GM12864 (cell line): ENCODE measurements around the gene TACR1.
"Not testable (repeated sequence)": the region's sequence is repeated elsewhere in the genome, so short reads cannot be mapped to it uniquely, and the experiment has no call there.

ENCODE experiments used
- DNase-seq: peaks from one replicate; pipeline ENCODE4 v3.0.0-alpha.2; 2011; ENCODE audit warnings: low read depth
- H3K4me3 ChIP-seq: 2 replicates; pipeline ENCODE4 v1.5.1; 2011; ENCODE audit warnings: mild to moderate bottlenecking, low read depth, low read length, control low read depth
- TF ChIP-seq, protein P1 (sequence below): IDR thresholded peaks from 2 replicates; pipeline ENCODE4 v1.5.1; 2011; ENCODE audit warnings: low read depth, mild to moderate bottlenecking, moderate library complexity, low read length, control low read depth, inconsistent platforms; ENCODE audit errors: missing control alignments

TACR1 gene

GRCh38 chr2:75180476-75180875 lies 18.8 kb downstream of the TACR1 start:
- TF ChIP-seq, protein P1, sequence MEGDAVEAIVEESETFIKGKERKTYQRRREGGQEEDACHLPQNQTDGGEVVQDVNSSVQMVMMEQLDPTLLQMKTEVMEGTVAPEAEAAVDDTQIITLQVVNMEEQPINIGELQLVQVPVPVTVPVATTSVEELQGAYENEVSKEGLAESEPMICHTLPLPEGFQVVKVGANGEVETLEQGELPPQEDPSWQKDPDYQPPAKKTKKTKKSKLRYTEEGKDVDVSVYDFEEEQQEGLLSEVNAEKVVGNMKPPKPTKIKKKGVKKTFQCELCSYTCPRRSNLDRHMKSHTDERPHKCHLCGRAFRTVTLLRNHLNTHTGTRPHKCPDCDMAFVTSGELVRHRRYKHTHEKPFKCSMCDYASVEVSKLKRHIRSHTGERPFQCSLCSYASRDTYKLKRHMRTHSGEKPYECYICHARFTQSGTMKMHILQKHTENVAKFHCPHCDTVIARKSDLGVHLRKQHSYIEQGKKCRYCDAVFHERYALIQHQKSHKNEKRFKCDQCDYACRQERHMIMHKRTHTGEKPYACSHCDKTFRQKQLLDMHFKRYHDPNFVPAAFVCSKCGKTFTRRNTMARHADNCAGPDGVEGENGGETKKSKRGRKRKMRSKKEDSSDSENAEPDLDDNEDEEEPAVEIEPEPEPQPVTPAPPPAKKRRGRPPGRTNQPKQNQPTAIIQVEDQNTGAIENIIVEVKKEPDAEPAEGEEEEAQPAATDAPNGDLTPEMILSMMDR = no peak
- DNase-seq = no peak
- no peak overlapping the region for H3K4me3 ChIP-seq

DNA sequence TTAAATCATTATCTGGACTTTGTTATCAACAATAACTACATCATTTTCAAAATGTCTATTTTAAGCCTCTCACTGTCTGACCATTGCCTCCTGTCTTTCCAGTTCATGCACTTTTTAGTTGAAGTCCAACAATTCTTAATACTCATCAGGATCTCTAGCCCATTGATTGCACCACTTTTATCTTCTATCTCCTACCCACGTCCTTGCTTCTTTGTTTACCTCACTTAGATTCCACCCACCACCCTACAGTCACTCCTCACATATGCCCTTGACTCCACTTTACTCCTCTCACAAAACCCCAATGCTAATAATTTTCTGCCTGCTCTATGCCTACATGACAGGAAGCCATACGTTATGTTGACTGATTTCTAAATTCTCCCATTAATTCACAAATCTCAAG lies 21.9 kb downstream of the TACR1 start:
- DNase-seq = no peak
- H3K4me3 ChIP-seq = no peak overlapping the region
- TF ChIP-seq, protein P1 = no peak

GRCh38 chr2:75175456-75175855 lies 23.9 kb downstream of the TACR1 start:
- no peak for DNase-seq
- TF ChIP-seq, protein P1 = no peak
- no peak overlapping the region for H3K4me3 ChIP-seq

DNA sequence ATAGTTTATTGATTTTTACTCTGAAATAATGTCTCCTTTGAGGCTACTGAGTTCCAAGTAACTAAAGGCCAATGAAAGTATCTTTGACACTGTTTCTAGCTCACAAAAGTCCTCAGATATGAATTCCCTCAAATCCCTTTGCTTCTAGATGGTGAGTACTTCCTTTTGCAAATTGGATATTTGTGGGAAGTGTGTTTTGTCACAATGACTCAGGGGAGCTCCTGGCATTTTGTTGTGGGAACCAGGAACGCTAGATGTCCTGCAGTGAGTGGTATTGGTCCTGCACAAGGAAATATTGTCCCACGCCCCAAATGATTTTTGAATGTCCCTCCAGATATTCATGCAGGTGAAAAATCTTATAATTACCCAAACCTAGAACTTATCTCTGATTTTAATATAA lies 24.3 kb downstream of the TACR1 start:
- TF ChIP-seq, protein P1 = no peak
- no peak for DNase-seq
- H3K4me3 ChIP-seq = no peak overlapping the region

DNA sequence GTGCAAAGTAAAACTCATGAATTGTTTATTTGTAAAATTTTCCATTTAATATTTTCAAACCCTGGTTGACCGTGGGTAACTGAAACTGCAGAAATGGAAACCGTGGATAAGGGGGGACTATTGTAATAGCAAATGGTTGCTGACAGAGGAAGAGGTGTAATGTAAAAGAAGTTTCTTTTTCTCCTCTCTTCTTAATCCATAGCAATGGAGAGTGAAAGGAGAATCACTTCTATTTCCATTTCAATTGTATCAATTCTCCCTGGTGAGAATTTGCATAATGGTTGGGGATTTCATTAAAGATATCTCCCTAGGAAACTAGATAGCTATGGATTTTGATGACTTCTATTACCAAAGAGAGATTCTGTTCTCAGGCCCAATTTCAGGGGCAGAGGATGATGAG lies 24.8 kb downstream of the TACR1 start:
- no peak for DNase-seq
- H3K4me3 ChIP-seq = no peak overlapping the region
- TF ChIP-seq, protein P1 = no peak

- no peak for DNase-seq
- TF ChIP-seq, protein P1 = no peak
- H3K4me3 ChIP-seq = no peak overlapping the region
These were observed 25.6 kb downstream of the TACR1 start for GRCh38 chr2:75173740-75174139.

GRCh38 chr2:75171423-75171822 lies 27.9 kb downstream of the TACR1 start:
- DNase-seq, H3K4me3 ChIP-seq: not testable (repeated sequence)

GRCh38 chr2:75170889-75171288 lies 28.4 kb downstream of the TACR1 start:
- no peak overlapping the region for H3K4me3 ChIP-seq
- no peak for DNase-seq
- TF ChIP-seq, protein P1 = no peak
